Mammary epithelial cell (primary cell): ENCODE data around the gene RBBP4.

Experiments
- CTCF ChIP-seq, 2 donors: IDR thresholded peaks in 1 of 2; conservative IDR thresholded peaks in 1 of 2; 2 replicates each; pipeline ENCODE4 v1.5.1; 2011 to 2012; ENCODE audit warnings: inconsistent platforms in 2 of 2, low read length in 2 of 2, mild to moderate bottlenecking in 2 of 2, control low read depth in 1 of 2, low read depth in 1 of 2; ENCODE audit not compliant: insufficient read depth in 1 of 2; ENCODE audit errors: extremely low read depth in 1 of 2
- EZH2 ChIP-seq: IDR thresholded peaks from 2 replicates; pipeline ENCODE4 v1.6.1; 2012; ENCODE audit warnings: low read length, inconsistent platforms, borderline replicate concordance

- TF ChIP-seq CTCF (conservative IDR thresholded peaks at IDR 0.05 in 1 of 2, IDR thresholded peaks at IDR 0.05 in 1 of 2; ENCODE audit: extremely low read depth in 1 of 2, insufficient read depth in 1 of 2, low read depth in 1 of 2, low read length in 2 of 2) (no peak), EZH2 (no peak)
Measured at GRCh38 chr1:32639489-32640075, 11.4 kb upstream of the RBBP4 start.
